SK-N-SH treated with all-trans-retinoic acid at 6 μM for 48 hours (cell line): Measurements from ENCODE around the gene EXOC4.

Experiments used
- ATAC-seq: fragments of 200-7000 bp; cut with Tn5 transposase; 3 replicates; pipeline ENCODE4 v1.9.1; 2020; ENCODE audit warnings: mild to moderate bottlenecking, moderate library complexity
- ARNTL ChIP-seq: fragments of 450-650 bp; formaldehyde crosslinking; IDR thresholded peaks from 2 replicates; pipeline ENCODE4 v1.5.0; 2020; ENCODE audit warnings: low read depth, mild to moderate bottlenecking, moderate library complexity, borderline replicate concordance
- BACH2 ChIP-seq: fragments of 250-450 bp; sonication (Bioruptor Pico); IDR thresholded peaks from 2 replicates; pipeline ENCODE4 v1.9.0; 2021; ENCODE audit warnings: mild to moderate bottlenecking, borderline replicate concordance
- CSDC2 ChIP-seq: fragments of 250-450 bp; sonication (Bioruptor Pico); IDR thresholded peaks from 2 replicates; pipeline ENCODE4 v1.5.0; 2020; ENCODE audit warnings: mild to moderate bottlenecking, moderate library complexity
- ESRRG ChIP-seq: fragments of 250-450 bp; sonication (Bioruptor Pico); IDR thresholded peaks from 2 replicates; pipeline ENCODE4 v1.6.1; 2021; ENCODE audit warnings: mild to moderate bottlenecking
- GLIS3 ChIP-seq: fragments of 250-450 bp; sonication (Bioruptor Pico); IDR thresholded peaks from 2 replicates; pipeline ENCODE4 v1.5.0; 2020; ENCODE audit warnings: mild to moderate bottlenecking, moderate library complexity
- ISL1 ChIP-seq: fragments of 250-450 bp; sonication (Bioruptor Pico); IDR thresholded peaks from 2 replicates; pipeline ENCODE4 v2.1.2; 2022; ENCODE audit warnings: mild to moderate bottlenecking, moderate library complexity
- OSR1 ChIP-seq: fragments of 250-450 bp; sonication (Bioruptor Pico); IDR thresholded peaks from 2 replicates; pipeline ENCODE4 v1.8.0; 2022; ENCODE audit warnings: moderate library complexity, mild to moderate bottlenecking, inconsistent platforms
- PPARA ChIP-seq: fragments of 250-450 bp; sonication (Bioruptor Pico); IDR thresholded peaks from 2 replicates; pipeline ENCODE4 v1.5.0; 2020; ENCODE audit warnings: mild to moderate bottlenecking, borderline replicate concordance
- RARB ChIP-seq: fragments of 250-450 bp; sonication (Bioruptor Pico); IDR thresholded peaks from 2 replicates; pipeline ENCODE4 v1.8.0; 2021; ENCODE audit warnings: mild to moderate bottlenecking, moderate library complexity
- SNAI2 ChIP-seq: fragments of 250-450 bp; sonication (Bioruptor Pico); IDR thresholded peaks from 2 replicates; pipeline ENCODE4 v1.5.0; 2020; ENCODE audit warnings: mild to moderate bottlenecking, moderate library complexity
- TCF4 ChIP-seq: fragments of 250-450 bp; sonication (Bioruptor Pico); IDR thresholded peaks from 2 replicates; pipeline ENCODE4 v1.8.0; 2021; ENCODE audit warnings: mild to moderate bottlenecking, moderate library complexity, borderline replicate concordance
- TOX ChIP-seq: fragments of 250-450 bp; sonication (Bioruptor Pico); IDR thresholded peaks from 2 replicates; pipeline ENCODE4 v1.8.0; 2021; ENCODE audit warnings: mild to moderate bottlenecking, moderate library complexity, borderline replicate concordance
- ZC3H10 ChIP-seq: fragments of 250-450 bp; sonication (Bioruptor Pico); IDR thresholded peaks from 2 replicates; pipeline ENCODE4 v1.5.1; 2021; ENCODE audit warnings: mild to moderate bottlenecking, moderate library complexity
- ZFP3 ChIP-seq: fragments of 250-450 bp; sonication (Bioruptor Pico); IDR thresholded peaks from 2 replicates; pipeline ENCODE4 v1.5.0; 2020; ENCODE audit warnings: mild to moderate bottlenecking, moderate library complexity
- ZFP30 ChIP-seq: fragments of 450-650 bp; formaldehyde crosslinking; IDR thresholded peaks from 2 replicates; pipeline ENCODE4 v1.5.0; 2022; ENCODE audit warnings: mild to moderate bottlenecking, moderate library complexity
- ZNF565 ChIP-seq: fragments of 450-650 bp; formaldehyde crosslinking; conservative IDR thresholded peaks from 2 replicates; pipeline ENCODE4 v1.5.0; 2020; ENCODE audit warnings: low read depth, mild to moderate bottlenecking, moderate library complexity
- ZNF70 ChIP-seq: fragments of 450-650 bp; formaldehyde crosslinking; IDR thresholded peaks from 2 replicates; pipeline ENCODE4 v1.5.0; 2020; ENCODE audit warnings: mild to moderate bottlenecking, moderate library complexity
- ZNF8 ChIP-seq: fragments of 450-650 bp; formaldehyde crosslinking; IDR thresholded peaks from 2 replicates; pipeline ENCODE4 v1.5.0; 2020; ENCODE audit warnings: mild to moderate bottlenecking, moderate library complexity
- TF ChIP-seq, protein P1 (sequence below): fragments of 250-450 bp; sonication (Bioruptor Pico); IDR thresholded peaks from 2 replicates; pipeline ENCODE4 v1.5.1; 2021; ENCODE audit warnings: mild to moderate bottlenecking, moderate library complexity
- TF ChIP-seq, protein P2 (sequence below): fragments of 250-450 bp; sonication (Bioruptor Pico); IDR thresholded peaks from 2 replicates; pipeline ENCODE4 v1.5.0; 2020; ENCODE audit warnings: mild to moderate bottlenecking, moderate library complexity
- TF ChIP-seq, protein P3 (sequence below): fragments of 250-450 bp; sonication (Bioruptor Pico); IDR thresholded peaks from 2 replicates; pipeline ENCODE4 v1.5.1; 2020; ENCODE audit warnings: low read depth, mild to moderate bottlenecking, moderate library complexity
- TF ChIP-seq, protein P4 (sequence below): fragments of 250-450 bp; sonication (Bioruptor Pico); IDR thresholded peaks from 2 replicates; pipeline ENCODE4 v1.8.0; 2021; ENCODE audit warnings: low read depth, mild to moderate bottlenecking, moderate library complexity, borderline replicate concordance
- TF ChIP-seq, protein P5 (sequence below): fragments of 250-450 bp; sonication (Bioruptor Pico); IDR thresholded peaks from 2 replicates; pipeline ENCODE4 v1.8.0; 2020; ENCODE audit warnings: mild to moderate bottlenecking, moderate library complexity, borderline replicate concordance

The EXOC4 gene

DNA sequence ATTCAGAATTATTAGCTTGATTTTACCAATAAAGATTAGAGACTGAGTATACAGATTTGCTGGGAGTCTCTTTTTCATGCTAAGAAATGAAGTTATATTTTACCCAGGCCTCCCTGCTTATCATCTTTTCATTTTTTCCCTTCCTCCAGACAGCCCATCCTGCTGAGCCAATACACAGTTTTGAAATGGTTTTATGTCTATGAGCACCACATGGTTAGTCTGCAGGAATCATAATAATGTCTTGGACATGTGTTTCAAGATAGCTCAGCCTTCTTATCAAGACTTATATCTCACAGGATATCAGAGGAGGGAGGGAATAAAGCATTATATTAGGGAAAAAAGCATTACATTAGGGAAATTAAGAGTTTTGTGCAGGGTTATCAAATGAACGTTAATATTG is 157.1 kb downstream of the EXOC4 start (continued):
- TF ChIP-seq CSDC2 (CRISPR knock-in tag) = no peak
- no peak for TF ChIP-seq TOX (CRISPR knock-in tag)

DNA sequence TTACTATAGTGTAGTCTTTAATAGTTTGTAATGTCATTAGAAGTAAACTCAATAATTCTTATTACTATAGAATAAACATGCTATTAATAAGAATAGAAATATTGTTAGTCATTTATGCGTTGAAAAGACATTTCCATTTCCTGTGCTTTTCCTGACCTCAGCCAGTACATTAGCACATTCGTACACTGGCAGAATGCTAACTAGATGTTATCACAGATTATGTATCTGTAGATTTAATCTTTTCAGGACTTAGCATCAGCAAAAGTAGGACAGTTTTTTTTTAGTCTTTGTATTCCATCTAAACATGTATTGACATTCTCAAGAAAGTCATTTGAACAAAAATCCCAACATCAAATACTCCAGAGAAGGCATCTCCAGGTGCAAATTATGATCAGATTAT is 158.5 kb downstream of the EXOC4 start:
- no peak for ATAC-seq
- TF ChIP-seq ZFP30 (CRISPR knock-in tag) = no peak
- TF ChIP-seq ZNF565 (CRISPR knock-in tag) = no peak
- TF ChIP-seq, protein P1, sequence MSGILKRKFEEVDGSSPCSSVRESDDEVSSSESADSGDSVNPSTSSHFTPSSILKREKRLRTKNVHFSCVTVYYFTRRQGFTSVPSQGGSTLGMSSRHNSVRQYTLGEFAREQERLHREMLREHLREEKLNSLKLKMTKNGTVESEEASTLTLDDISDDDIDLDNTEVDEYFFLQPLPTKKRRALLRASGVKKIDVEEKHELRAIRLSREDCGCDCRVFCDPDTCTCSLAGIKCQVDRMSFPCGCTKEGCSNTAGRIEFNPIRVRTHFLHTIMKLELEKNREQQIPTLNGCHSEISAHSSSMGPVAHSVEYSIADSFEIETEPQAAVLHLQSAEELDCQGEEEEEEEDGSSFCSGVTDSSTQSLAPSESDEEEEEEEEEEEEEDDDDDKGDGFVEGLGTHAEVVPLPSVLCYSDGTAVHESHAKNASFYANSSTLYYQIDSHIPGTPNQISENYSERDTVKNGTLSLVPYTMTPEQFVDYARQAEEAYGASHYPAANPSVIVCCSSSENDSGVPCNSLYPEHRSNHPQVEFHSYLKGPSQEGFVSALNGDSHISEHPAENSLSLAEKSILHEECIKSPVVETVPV (CRISPR knock-in tag) = no peak
- no peak for TF ChIP-seq SNAI2

DNA sequence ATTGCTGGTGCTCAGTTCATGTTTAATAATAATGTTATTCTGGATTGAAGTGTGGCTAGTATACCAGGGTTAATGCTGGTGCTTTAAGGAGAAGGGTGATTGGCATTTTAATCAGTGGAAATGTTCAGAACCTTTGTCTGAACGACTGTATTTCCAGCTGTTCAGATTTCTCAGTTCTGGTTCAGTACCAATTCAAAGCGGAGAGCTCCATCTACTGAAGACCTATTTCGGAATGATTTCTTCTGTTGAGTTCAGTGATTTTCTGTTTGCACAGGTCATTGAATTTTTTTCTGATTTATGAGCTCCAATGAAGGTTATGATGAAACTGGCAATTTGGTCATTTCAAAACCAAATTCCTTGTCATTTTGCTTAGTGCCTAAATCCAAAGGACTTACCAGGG is 160.1 kb downstream of the EXOC4 start:
- ATAC-seq = no peak
- no peak for TF ChIP-seq ZFP3
- no peak for TF ChIP-seq ZNF70 (CRISPR knock-in tag)
- no peak for TF ChIP-seq ZC3H10 (CRISPR knock-in tag)
- TF ChIP-seq TOX (CRISPR knock-in tag) = no peak
- TF ChIP-seq, protein P2, sequence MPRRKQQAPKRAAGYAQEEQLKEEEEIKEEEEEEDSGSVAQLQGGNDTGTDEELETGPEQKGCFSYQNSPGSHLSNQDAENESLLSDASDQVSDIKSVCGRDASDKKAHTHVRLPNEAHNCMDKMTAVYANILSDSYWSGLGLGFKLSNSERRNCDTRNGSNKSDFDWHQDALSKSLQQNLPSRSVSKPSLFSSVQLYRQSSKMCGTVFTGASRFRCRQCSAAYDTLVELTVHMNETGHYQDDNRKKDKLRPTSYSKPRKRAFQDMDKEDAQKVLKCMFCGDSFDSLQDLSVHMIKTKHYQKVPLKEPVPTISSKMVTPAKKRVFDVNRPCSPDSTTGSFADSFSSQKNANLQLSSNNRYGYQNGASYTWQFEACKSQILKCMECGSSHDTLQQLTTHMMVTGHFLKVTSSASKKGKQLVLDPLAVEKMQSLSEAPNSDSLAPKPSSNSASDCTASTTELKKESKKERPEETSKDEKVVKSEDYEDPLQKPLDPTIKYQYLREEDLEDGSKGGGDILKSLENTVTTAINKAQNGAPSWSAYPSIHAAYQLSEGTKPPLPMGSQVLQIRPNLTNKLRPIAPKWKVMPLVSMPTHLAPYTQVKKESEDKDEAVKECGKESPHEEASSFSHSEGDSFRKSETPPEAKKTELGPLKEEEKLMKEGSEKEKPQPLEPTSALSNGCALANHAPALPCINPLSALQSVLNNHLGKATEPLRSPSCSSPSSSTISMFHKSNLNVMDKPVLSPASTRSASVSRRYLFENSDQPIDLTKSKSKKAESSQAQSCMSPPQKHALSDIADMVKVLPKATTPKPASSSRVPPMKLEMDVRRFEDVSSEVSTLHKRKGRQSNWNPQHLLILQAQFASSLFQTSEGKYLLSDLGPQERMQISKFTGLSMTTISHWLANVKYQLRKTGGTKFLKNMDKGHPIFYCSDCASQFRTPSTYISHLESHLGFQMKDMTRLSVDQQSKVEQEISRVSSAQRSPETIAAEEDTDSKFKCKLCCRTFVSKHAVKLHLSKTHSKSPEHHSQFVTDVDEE (CRISPR knock-in tag) = no peak
- TF ChIP-seq PPARA (CRISPR knock-in tag) = no peak
- TF ChIP-seq, protein P3, sequence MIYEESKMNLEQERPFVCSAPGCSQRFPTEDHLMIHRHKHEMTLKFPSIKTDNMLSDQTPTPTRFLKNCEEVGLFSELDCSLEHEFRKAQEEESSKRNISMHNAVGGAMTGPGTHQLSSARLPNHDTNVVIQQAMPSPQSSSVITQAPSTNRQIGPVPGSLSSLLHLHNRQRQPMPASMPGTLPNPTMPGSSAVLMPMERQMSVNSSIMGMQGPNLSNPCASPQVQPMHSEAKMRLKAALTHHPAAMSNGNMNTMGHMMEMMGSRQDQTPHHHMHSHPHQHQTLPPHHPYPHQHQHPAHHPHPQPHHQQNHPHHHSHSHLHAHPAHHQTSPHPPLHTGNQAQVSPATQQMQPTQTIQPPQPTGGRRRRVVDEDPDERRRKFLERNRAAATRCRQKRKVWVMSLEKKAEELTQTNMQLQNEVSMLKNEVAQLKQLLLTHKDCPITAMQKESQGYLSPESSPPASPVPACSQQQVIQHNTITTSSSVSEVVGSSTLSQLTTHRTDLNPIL = no peak

DNA sequence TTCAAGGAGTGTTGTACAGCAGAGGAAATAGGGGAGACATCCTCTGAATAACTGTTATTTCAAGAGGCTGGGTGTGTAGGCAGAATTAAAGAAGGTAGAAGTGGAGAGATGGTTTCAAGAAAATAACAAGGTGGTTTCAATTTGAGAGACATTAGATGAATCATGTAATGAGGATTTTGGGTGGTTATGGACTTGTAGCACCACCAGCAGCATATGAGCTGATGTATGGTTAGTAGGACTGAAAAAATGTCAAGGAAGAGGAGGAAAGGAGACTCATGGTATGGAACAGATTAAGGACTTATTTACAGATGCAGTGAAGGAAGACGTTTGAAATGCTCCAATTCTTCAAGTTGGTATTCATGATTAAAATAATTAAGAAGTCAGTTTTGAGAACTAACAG is 166.2 kb downstream of the EXOC4 start:
- TF ChIP-seq, protein P4, sequence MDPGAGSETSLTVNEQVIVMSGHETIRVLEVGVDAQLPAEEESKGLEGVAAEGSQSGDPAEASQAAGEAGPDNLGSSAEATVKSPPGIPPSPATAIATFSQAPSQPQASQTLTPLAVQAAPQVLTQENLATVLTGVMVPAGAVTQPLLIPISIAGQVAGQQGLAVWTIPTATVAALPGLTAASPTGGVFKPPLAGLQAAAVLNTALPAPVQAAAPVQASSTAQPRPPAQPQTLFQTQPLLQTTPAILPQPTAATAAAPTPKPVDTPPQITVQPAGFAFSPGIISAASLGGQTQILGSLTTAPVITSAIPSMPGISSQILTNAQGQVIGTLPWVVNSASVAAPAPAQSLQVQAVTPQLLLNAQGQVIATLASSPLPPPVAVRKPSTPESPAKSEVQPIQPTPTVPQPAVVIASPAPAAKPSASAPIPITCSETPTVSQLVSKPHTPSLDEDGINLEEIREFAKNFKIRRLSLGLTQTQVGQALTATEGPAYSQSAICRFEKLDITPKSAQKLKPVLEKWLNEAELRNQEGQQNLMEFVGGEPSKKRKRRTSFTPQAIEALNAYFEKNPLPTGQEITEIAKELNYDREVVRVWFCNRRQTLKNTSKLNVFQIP = no peak
- TF ChIP-seq ZNF70 (CRISPR knock-in tag) = no peak
- no peak for TF ChIP-seq ARNTL
- no peak for TF ChIP-seq TCF4 (CRISPR knock-in tag)
- no peak for TF ChIP-seq ISL1 (CRISPR knock-in tag)
- TF ChIP-seq TOX (CRISPR knock-in tag) = no peak
- TF ChIP-seq RARB (CRISPR knock-in tag) = no peak
- TF ChIP-seq, protein P2 (CRISPR knock-in tag) = no peak
- TF ChIP-seq ESRRG = no peak
- TF ChIP-seq, protein P1 (CRISPR knock-in tag) = no peak
- no peak for TF ChIP-seq BACH2
- TF ChIP-seq ZFP30 (CRISPR knock-in tag) = no peak
- TF ChIP-seq SNAI2 = no peak
- TF ChIP-seq ZNF565 (CRISPR knock-in tag) = no peak
- TF ChIP-seq ZNF8 (CRISPR knock-in tag) = no peak
- TF ChIP-seq OSR1 (CRISPR knock-in tag) = no peak
- TF ChIP-seq, protein P5, sequence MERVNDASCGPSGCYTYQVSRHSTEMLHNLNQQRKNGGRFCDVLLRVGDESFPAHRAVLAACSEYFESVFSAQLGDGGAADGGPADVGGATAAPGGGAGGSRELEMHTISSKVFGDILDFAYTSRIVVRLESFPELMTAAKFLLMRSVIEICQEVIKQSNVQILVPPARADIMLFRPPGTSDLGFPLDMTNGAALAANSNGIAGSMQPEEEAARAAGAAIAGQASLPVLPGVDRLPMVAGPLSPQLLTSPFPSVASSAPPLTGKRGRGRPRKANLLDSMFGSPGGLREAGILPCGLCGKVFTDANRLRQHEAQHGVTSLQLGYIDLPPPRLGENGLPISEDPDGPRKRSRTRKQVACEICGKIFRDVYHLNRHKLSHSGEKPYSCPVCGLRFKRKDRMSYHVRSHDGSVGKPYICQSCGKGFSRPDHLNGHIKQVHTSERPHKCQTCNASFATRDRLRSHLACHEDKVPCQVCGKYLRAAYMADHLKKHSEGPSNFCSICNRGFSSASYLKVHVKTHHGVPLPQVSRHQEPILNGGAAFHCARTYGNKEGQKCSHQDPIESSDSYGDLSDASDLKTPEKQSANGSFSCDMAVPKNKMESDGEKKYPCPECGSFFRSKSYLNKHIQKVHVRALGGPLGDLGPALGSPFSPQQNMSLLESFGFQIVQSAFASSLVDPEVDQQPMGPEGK = no peak
- no peak for TF ChIP-seq GLIS3 (CRISPR knock-in tag)
- no peak for TF ChIP-seq PPARA (CRISPR knock-in tag)
- no peak for ATAC-seq
